ENCODE measurements around the gene UBQLNL.

- no peak for TF ChIP-seq EZH2 (IDR thresholded peaks at IDR 0.05; ENCODE audit: borderline replicate concordance, low read depth, low read length, severe bottlenecking)
- TF ChIP-seq CTCF (IDR thresholded peaks at IDR 0.05; ENCODE audit: borderline replicate concordance, extremely low read depth, low read length, poor library complexity, severe bottlenecking), result no peak
Measured at GRCh38 chr11:5536482-5536881, 20.0 kb upstream of the UBQLNL start.
